HG02623 (cell line): ENCODE data around the gene TMTC2.
A peak's percentile ranks its signal among the peaks of the same experiment; 100 is the strongest.

Experiments
- ATAC-seq: cut with Tn5 transposase; IDR thresholded peaks from one replicate; pipeline ENCODE4 v1.9.1; 2021; ENCODE audit warnings: moderate library complexity; ENCODE audit not compliant: unreplicated experiment

Gene TMTC2

DNA sequence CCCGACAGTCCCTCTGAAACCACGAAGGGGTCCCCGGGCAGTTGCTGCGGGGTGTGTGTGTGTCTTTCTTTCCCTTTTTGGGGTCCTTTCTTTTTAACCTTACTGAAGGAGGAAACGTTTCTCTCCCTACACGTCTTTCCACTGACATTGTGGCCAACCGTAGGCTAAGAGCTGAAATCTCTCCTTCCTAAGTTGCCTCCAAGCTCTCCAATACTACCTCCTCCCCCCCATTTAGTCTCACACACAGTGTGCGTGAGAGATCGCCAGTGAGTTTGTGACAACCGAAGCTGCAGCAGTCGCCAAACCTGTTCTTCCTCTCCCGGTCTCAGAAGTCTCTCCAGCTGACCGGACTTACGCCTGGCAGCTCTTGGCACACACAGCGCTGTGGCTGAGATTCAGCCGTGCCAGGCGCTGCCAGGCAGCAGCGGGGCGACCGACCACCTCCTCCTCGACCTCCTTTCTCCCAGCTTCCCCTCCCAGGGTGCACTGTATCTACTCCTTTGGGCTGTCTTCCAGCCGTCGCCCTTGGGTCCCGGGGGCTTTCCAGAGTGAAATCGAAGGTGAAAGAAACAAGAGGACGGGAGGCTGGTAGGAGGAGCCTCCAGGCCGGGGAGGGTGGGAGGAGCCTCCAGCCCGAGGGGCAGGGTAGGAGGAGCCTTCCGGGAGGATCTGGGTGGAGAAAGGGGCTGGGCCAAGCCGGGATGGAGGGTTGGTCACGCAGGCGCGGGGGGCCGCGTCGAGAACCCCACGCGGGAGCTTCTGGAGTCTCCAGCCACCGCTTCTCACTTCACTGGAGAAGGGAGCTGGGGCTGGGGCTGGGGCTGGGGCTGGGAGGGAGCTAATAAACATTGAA is at the start of gene TMTC2:
TMTC2 (plus strand) TSS at position 739 of the 853 bp plus-strand sequence.
- ATAC-seq: peak; percentile 86

GRCh38 chr12:82638324-82638723 is 48.4 kb upstream of the TMTC2 start:
- no peak for ATAC-seq

DNA sequence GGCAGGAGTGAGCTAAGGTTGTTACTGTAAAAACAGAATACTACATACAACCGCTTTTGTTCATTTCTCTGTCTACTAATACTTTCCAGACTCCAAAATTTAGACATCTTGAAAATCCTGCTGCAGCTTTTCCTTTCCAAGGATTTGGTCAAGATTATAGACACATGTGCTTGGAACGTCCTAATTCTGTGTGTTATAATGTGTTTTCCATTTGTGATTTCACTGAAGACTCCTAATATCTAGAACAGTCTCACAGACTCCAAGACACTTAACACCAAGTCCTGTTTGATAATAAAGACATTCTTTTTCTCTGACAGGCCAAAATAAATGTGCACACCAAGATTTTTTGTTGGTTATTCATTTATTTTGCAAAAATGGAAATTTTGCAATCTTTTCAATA is 41.8 kb upstream of the TMTC2 start:
- no peak for ATAC-seq

- no peak for ATAC-seq
These were observed 41.3 kb upstream of the TMTC2 start for GRCh38 chr12:82645414-82645813.

DNA sequence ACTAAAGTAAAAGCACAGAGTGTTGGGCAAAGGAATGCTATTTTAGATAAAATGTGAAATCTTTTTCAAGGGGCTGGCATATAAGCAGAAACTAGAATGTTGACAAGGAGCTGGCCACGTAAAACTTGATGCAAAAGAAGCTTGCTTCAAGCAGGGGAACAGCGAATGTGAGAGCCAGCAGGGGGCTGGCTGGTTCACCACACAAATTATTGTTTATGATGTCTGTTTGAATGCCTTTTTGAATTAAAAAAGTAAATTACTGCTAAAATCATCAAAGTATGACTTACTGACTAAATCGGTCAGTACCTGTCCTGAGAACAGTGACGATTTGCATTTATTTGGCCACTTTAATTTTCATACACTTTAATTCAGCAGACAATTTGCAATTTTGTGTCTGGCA is 38.9 kb upstream of the TMTC2 start:
- no peak for ATAC-seq

- peak; percentile 37 for ATAC-seq
These were observed 38.3 kb upstream of the TMTC2 start for GRCh38 chr12:82648259-82648909.

- ATAC-seq: peak; percentile 89
These were observed 35.9 kb upstream of the TMTC2 start for GRCh38 chr12:82650627-82651337.

DNA sequence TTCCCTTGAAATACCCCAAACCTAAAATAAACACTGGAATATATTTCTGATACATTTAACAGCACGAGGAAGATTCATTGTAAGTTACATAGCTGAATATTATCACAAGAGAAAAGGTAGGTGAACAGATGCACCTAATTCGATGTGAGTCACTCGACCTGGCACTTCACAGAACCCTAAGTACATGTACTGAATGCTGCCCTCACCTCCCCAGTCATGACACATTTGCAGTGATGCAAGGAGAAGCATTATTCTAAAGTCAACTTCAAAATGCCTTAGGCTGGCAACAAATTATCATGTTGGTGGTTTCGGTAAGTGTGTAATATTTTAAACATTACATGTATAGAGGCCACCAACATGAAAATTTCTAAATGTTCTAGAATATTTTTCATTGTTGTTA is 35.2 kb upstream of the TMTC2 start:
- no peak for ATAC-seq

DNA sequence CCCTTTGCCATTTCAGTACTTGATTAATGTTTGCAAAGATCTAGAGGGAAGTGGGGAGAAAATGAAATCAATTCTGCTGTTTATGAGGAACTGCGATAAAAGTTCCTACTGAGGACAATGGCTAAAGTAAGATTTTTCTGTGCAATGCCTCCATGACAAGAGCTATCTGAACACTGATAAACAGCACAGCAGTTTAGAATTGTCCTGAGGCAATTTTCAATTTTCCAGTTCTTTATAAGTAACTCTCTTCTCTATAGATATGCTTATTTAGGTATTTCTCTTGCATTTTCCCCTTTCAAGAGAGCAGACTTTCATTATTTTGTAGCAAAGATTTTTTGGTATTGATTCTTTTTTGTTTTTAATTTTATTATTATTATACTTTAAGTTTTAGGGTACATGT is 34.6 kb upstream of the TMTC2 start:
- ATAC-seq: no peak

- no peak for ATAC-seq
These were observed 31.0 kb upstream of the TMTC2 start for GRCh38 chr12:82655751-82656150.

- ATAC-seq: no peak
These were observed 27.1 kb upstream of the TMTC2 start for GRCh38 chr12:82659343-82660207.

- ATAC-seq: no peak
These were observed 26.0 kb upstream of the TMTC2 start for GRCh38 chr12:82660541-82661325.

- no peak for ATAC-seq
These were observed 22.8 kb upstream of the TMTC2 start for GRCh38 chr12:82663893-82664292.

DNA sequence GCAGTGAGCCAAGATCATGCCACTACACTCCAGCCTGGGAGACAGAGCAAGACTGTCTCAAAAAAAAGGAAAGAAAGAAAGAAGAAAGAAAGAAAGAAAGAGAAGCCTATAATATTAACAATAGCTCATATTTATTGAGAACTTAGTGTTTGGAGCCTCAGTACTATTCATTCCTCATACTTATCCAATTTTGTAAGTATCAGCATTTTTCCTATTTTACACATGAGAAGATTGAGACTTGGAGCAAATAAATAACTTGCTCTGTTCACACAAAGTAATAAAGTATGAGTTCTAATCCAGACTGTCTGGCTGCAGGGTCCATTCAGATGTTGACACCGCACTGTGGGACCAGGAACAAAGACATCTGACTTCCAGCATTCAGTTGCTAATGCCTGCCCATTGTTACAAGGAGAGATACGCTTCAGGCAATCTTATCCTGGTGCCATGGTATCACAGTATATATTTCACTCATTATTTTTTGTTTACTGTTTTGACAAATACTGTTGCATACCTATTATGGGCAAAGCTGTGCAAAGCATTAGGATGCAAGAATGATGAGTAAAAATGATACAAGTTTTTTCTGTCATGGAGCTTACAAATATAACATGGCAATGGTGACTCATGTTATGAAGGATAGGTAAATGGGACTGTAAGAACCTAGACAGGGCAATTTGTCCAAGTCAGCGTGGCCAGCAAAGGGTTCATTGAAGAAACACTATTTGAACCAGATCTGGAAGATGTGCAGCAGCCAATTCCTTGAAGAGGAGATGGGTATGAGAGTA is 21.4 kb upstream of the TMTC2 start:
- no peak for ATAC-seq

GRCh38 chr12:82666830-82667229 is 19.9 kb upstream of the TMTC2 start:
- no peak for ATAC-seq

GRCh38 chr12:82671673-82672195 is 15.0 kb upstream of the TMTC2 start:
- ATAC-seq: no peak

DNA sequence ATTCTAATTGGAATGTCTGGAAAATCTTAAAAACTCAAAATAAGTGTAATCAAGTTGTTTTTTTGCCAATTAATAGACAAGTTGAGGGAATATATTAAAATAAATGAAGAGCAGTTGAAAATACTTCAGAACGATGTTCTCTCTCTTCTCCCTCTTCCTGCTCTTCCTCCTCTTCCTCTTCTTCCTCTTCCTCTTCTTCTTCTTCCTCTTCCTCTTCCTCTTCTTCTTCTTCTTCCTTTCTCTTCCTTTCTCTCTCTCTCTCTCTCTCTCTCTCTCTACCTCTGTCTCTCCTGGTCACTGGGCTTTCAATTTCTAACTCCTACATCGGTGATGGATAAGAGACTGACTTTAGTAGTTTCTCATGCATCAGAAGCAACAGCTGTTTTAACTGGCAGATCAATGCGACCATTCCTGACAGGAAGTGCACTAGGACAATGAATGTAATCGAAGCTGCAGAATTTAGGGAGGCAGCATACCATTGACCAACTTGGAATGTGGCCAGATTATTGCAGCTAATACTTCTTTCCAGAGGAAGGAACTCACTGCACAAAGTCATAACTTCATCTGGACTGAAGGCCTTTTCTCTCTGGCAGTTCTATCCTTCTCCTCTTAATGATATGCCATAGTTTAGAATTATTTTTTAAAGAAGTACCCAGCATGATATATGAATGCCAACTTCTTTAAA is 13.8 kb upstream of the TMTC2 start:
- ATAC-seq: no peak

- no peak for ATAC-seq
These were observed 13.0 kb upstream of the TMTC2 start for GRCh38 chr12:82673698-82674097.
